ENCODE data around the gene ANKMY1.

ANKMY1 gene

DNA sequence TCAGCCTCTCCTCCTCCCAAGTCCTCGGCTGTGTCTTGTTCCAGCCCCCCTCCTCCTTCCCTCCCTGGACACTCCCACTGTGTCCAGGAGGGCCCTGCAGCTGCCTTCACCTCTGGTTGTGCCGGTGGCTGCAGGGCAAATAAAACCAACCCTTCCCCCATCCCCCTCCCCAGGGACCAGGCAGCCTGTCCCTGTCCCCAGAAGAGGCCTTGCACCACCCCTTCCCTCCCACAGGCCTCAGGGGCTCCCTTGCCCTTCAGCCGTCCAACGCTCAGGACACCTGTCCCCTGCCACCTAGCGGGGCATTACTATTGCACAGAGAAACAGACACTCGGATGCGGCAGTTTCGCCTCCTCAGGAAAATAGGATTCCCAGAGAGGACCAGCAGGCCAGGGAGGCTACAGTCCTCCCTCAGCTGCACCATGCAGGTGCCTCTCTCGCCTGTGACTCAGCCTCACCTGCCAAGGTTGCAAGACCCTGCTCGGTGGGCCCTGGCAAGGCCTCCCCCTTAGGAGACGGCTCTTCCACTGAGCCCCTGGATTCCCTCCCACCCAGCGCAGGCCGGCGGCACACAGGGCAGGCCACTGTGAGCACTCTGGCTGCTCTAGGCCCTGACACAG is 127.8 kb downstream of the ANKMY1 start:
- TF ChIP-seq, protein P1, sequence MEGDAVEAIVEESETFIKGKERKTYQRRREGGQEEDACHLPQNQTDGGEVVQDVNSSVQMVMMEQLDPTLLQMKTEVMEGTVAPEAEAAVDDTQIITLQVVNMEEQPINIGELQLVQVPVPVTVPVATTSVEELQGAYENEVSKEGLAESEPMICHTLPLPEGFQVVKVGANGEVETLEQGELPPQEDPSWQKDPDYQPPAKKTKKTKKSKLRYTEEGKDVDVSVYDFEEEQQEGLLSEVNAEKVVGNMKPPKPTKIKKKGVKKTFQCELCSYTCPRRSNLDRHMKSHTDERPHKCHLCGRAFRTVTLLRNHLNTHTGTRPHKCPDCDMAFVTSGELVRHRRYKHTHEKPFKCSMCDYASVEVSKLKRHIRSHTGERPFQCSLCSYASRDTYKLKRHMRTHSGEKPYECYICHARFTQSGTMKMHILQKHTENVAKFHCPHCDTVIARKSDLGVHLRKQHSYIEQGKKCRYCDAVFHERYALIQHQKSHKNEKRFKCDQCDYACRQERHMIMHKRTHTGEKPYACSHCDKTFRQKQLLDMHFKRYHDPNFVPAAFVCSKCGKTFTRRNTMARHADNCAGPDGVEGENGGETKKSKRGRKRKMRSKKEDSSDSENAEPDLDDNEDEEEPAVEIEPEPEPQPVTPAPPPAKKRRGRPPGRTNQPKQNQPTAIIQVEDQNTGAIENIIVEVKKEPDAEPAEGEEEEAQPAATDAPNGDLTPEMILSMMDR (IDR thresholded peaks at IDR 0.05; ENCODE audit: control insufficient read depth, extremely low read depth, insufficient read depth), result no peak
- no peak overlapping the region for H3K4me3 ChIP-seq (ENCODE audit: low read depth, low read length)
- no peak for DNase-seq (ENCODE audit: low read depth)
